A549 (cell line): ENCODE measurements around the gene LRRC45.

Experiments
- CTCF ChIP-seq: fragments of >200 bp; sonication (Bioruptor Twin); formaldehyde crosslinking; IDR thresholded peaks from 3 replicates; pipeline ENCODE4 v1.5.1; 2016
- EP300 ChIP-seq, 2 experiments: fragments of >200 bp; sonication (Bioruptor Twin); formaldehyde crosslinking; IDR thresholded peaks; 2 replicates in 1 of 2; 3 replicates in 1 of 2; pipeline ENCODE4 v1.6.1; 2016 to 2017
- ESRRA ChIP-seq: fragments of 150-350 bp; IDR thresholded peaks from 2 replicates; pipeline ENCODE4 v1.6.1; 2014; ENCODE audit warnings: mild to moderate bottlenecking, low read length, borderline replicate concordance
- JUNB ChIP-seq: fragments of >200 bp; sonication (Bioruptor Twin); formaldehyde crosslinking; IDR thresholded peaks from 2 replicates; pipeline ENCODE4 v1.6.1; 2016
- PHF8 ChIP-seq: fragments of 200-600 bp; sonication (generic); IDR thresholded peaks from 2 replicates; pipeline ENCODE4 v1.6.1; 2016; ENCODE audit warnings: low read depth, mild to moderate bottlenecking, antibody characterized with exemption, moderate library complexity, borderline replicate concordance
- RARB ChIP-seq: fragments of 250-450 bp; sonication (Bioruptor Pico); IDR thresholded peaks from 2 replicates; pipeline ENCODE4 v1.8.0; 2021; ENCODE audit warnings: mild to moderate bottlenecking, moderate library complexity

DNA sequence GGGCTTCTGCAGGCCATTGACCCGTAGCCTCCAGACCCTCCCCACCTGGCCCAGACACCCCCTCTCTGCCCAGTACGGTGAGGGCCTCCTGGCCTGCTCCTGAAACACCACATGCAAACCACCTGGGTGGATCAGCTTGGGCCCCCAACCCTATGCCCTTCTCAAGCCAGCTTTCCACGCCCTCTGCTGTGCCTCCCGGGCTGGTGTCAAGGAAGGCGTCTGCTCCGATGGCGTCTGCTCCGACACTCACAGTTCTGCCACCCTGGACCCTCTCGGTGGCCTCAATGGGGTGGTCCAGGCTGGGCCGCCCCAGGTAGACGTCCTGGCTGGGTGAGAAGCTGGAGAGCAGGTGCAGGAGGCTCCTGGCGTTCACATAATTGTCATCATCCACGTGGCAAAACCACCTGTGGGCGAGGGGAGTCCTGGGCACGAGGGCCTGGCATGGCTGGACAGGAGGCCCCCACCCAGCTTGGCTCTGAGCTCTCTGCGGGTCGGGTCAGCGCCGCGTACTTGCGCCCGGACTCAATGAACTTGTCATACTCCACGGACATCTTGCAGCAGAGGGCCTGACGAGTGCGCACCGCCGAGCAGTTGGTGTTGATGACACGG lies 27.2 kb downstream of the LRRC45 start:
- TF ChIP-seq EP300 (IDR thresholded peaks at IDR 0.05), result no peak
- no peak for TF ChIP-seq RARB
- no peak for TF ChIP-seq ESRRA
- TF ChIP-seq JUNB, result no peak
- no peak for TF ChIP-seq CTCF
- TF ChIP-seq PHF8, result no peak
